Keratinocyte (primary cell): ENCODE measurements around the gene MMP14. TPM values are rescaled to one million over a fixed set of nuclear protein-coding genes. Genes with fewer than 3 reads are reported as not detected.

Source experiments
- DNase-seq: peaks from one replicate; pipeline ENCODE4 v3.0.0-alpha.2; 2011; ENCODE audit warnings: low read depth, missing footprints, low spot score
- FAIRE-seq: peaks from 2 replicates; lab custom pipeline; 2011; peaks lifted over from hg19 to GRCh38; lab: Jason Lieb, UNC
- H2AFZ ChIP-seq: 2 replicates; pipeline ENCODE4 v1.6.0; 2012; ENCODE audit warnings: low read length, control low read depth, inconsistent platforms; ENCODE audit not compliant: control insufficient read depth
- H3K27ac ChIP-seq: 2 replicates; pipeline ENCODE4 v1.5.1; 2011; ENCODE audit warnings: low read length; ENCODE audit not compliant: control insufficient read depth, insufficient read depth
- H3K27me3 ChIP-seq: 3 replicates; pipeline ENCODE4 v1.6.0; 2011; ENCODE audit warnings: low read length; ENCODE audit not compliant: control insufficient read depth, insufficient read depth; ENCODE audit errors: extremely low read depth
- H3K36me3 ChIP-seq, 2 experiments: 2 replicates in 1 of 2; 3 replicates in 1 of 2; pipeline ENCODE4 v1.5.1; 2011; ENCODE audit warnings: low read length in 2 of 2, mild to moderate bottlenecking in 1 of 2; ENCODE audit not compliant: control insufficient read depth in 2 of 2, insufficient read depth in 2 of 2; ENCODE audit errors: extremely low read depth in 1 of 2
- H3K4me1 ChIP-seq: 3 replicates; pipeline ENCODE4 v1.5.1; 2011; ENCODE audit warnings: low read length; ENCODE audit not compliant: control insufficient read depth, insufficient read depth; ENCODE audit errors: extremely low read depth
- H3K4me2 ChIP-seq: 3 replicates; pipeline ENCODE4 v1.6.0; 2011; ENCODE audit warnings: low read depth, low read length; ENCODE audit not compliant: control insufficient read depth, insufficient read depth; ENCODE audit errors: extremely low read depth
- H3K4me3 ChIP-seq, 3 experiments: fragments of 200-600 bp in 1 of 3; sonication (generic) in 1 of 3; 2 replicates in 2 of 3; 3 replicates in 1 of 3; pipeline ENCODE4 v1.5.1; 2011 to 2016; ENCODE audit warnings: low read length in 3 of 3, mild to moderate bottlenecking in 3 of 3, control low read depth in 2 of 3, inconsistent platforms in 1 of 3, low read depth in 1 of 3, mixed read lengths in 1 of 3, mixed run types in 1 of 3, moderate library complexity in 1 of 3; ENCODE audit not compliant: control insufficient read depth in 2 of 3, insufficient read depth in 2 of 3; ENCODE audit errors: extremely low read depth in 1 of 3
- H3K79me2 ChIP-seq: 2 replicates; pipeline ENCODE4 v1.6.0; 2012; ENCODE audit warnings: low read length; ENCODE audit not compliant: control insufficient read depth, insufficient read depth
- H3K9ac ChIP-seq: 3 replicates; pipeline ENCODE4 v1.6.0; 2011; ENCODE audit warnings: low read length; ENCODE audit not compliant: control insufficient read depth, insufficient read depth; ENCODE audit errors: extremely low read depth
- H3K9me1 ChIP-seq: 3 replicates; pipeline ENCODE4 v1.6.0; 2011; ENCODE audit warnings: low read length; ENCODE audit not compliant: control insufficient read depth, insufficient read depth; ENCODE audit errors: extremely low read depth
- H3K9me3 ChIP-seq: 2 replicates; pipeline ENCODE4 v1.5.1; 2012; ENCODE audit warnings: low read depth, low read length; ENCODE audit not compliant: control insufficient read depth
- H4K20me1 ChIP-seq: 3 replicates; pipeline ENCODE4 v1.6.0; 2011; ENCODE audit warnings: low read length; ENCODE audit not compliant: control insufficient read depth, insufficient read depth; ENCODE audit errors: extremely low read depth
- EZH2 ChIP-seq: IDR thresholded peaks from one replicate; pipeline ENCODE4 v1.6.1; 2012; ENCODE audit warnings: inconsistent platforms, mild to moderate bottlenecking, low read length, moderate library complexity
- dilution Hi-C: fragments of 300-500 bp; cut with MboI; formaldehyde crosslinking; loops from one replicate; pipeline ENCODE4 v1.7.0; 2020; ENCODE audit warnings: low sequenced_read_pairs; ENCODE audit not compliant: extremely low pct_ligation_motif_present
- polyA plus RNA-seq, 5 experiments: library from polyadenylated mRNA; depleted of rRNA in 3 of 5; stranded (reverse) in 3 of 5; stranded (forward) in 1 of 5; unstranded in 1 of 5; fragments of >200 nt; gene quantifications; 1 replicate in 1 of 5; 2 replicates in 3 of 5; 3 replicates in 1 of 5; pipeline versions ENCODE4 v1.2.1 to v1.2.3, GENCODE V29; 2011 to 2012; ENCODE audit warnings: missing spikeins in 2 of 5, low read depth in 1 of 5, low replicate concordance in 1 of 5
- TF ChIP-seq, protein P1 (sequence below), 3 experiments: IDR thresholded peaks in 1 of 3; conservative IDR thresholded peaks in 1 of 3; optimal IDR thresholded peaks in 1 of 3; 2 replicates in 2 of 3; 3 replicates in 1 of 3; pipeline versions ENCODE3 to v1.5.1; 2011; ENCODE audit warnings: low read length in 3 of 3, mild to moderate bottlenecking in 3 of 3, moderate library complexity in 2 of 3, control low read depth in 1 of 3, inconsistent platforms in 1 of 3; ENCODE audit not compliant: insufficient read depth in 2 of 3; ENCODE audit errors: extremely low read depth in 1 of 3

MMP14 gene
- polyA plus RNA-seq, 1 donor (not counting 4 experiments of a cell fraction or from before 2014, with no cell fraction given) = 185 TPM

DNA sequence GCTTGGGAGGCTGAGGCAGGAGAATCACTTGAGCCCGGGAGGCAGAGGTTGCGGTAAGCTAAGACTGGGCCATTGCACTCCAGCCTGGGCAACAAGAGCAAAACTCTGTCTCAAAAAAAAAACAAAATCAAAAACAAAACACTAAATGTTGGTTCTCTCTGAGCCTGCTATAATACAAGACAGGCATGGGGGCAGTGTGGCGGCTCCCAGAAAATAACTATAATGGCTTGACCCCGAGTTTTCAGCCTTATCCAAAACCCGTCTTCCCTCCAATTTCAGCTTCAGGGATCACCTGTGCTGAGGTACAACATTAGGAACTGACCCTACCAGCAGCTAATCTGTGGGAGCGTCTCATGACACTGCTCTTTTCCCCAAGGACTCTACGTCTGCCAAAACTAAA, 22.0 kb upstream of the MMP14 start:
- H3K4me2 ChIP-seq = no peak overlapping the region
- FAIRE-seq (no peak), DNase-seq (no peak)
- no peak overlapping the region for H3K4me3 ChIP-seq
- dilution Hi-C loops = no loop called here
- no peaks in the 10 kb centered on the region for H4K20me1 ChIP-seq
- no peaks in the 10 kb centered on the region for H3K79me2 ChIP-seq
- H3K9ac ChIP-seq = no peak overlapping the region
- TF ChIP-seq, protein P1, sequence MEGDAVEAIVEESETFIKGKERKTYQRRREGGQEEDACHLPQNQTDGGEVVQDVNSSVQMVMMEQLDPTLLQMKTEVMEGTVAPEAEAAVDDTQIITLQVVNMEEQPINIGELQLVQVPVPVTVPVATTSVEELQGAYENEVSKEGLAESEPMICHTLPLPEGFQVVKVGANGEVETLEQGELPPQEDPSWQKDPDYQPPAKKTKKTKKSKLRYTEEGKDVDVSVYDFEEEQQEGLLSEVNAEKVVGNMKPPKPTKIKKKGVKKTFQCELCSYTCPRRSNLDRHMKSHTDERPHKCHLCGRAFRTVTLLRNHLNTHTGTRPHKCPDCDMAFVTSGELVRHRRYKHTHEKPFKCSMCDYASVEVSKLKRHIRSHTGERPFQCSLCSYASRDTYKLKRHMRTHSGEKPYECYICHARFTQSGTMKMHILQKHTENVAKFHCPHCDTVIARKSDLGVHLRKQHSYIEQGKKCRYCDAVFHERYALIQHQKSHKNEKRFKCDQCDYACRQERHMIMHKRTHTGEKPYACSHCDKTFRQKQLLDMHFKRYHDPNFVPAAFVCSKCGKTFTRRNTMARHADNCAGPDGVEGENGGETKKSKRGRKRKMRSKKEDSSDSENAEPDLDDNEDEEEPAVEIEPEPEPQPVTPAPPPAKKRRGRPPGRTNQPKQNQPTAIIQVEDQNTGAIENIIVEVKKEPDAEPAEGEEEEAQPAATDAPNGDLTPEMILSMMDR (optimal IDR thresholded peaks at IDR 0.05 in 1 of 3, IDR thresholded peaks at IDR 0.05 in 1 of 3, conservative IDR thresholded peaks at IDR 0.05 in 1 of 3; ENCODE audit: extremely low read depth in 1 of 3, insufficient read depth in 2 of 3, low read length in 3 of 3) = no peak
- TF ChIP-seq EZH2 = no peak
- H3K27me3 ChIP-seq = no peaks in the 10 kb centered on the region
- no peaks in the 10 kb centered on the region for H3K9me3 ChIP-seq
- no peak overlapping the region for H2AFZ ChIP-seq
- no peaks in the 10 kb centered on the region for H3K36me3 ChIP-seq
- no peak overlapping the region for H3K27ac ChIP-seq
- no peaks in the 10 kb centered on the region for H3K9me1 ChIP-seq
- H3K4me1 ChIP-seq = peaks cover 6% of the 10 kb centered on the region

DNA sequence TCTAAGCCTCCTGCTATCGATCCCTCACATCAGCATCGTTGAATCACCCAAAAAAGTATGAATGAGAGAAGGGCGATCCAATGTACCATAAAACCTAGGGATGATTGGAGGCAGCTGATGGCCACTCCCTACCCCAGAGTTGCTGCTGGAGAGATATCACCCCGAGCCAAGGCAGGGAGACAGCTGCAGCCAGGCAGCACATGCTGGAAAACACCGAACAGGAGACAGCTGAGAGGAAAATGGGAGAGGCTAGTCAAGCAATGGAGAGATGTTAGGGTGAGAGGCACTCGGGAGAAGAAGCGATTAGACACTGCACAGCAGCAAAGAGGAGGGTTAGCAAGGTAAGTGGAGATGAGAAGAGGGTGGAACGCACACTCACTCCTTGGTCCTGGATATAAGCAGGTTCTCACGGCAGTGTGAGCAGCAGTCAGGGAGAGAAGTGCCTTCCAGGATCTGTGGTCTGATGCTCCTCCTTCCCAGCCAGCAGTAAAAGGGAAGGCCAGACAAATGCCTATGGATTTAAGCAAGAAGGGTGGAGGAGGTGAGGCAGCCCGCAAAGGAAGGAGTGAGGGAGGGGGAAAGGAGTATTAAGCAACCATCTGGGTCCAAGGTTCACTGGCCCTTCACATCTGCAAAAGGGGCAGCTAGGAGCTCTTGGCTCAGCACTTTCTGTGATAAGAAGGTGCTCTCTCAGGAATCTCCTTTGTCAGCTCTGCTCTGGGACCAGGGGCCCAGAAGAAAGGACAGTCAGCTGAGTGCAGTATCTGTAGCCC, 21.3 kb upstream of the MMP14 start, which contains the start of gene SLC7A7:
TSS of gene SLC7A7 (minus strand) at position 495 of the 773 bp plus-strand sequence. CDS start 2,037 bp downstream, outside the sequence.
- Histone ChIP-seq H3K79me2 (no peaks in the 10 kb centered on the region), H3K9ac (no peak within 1 kb of the TSS), H3K9me3 (no peaks in the 10 kb centered on the region), H4K20me1 (no peaks in the 10 kb centered on the region), H3K4me2 (peak within 1 kb of the TSS; percentile 23), H2AFZ (peak within 1 kb of the TSS; percentile 75), H3K36me3 (no peaks in the 10 kb centered on the region), H3K27ac (no peak within 1 kb of the TSS), H3K9me1 (no peaks in the 10 kb centered on the region), H3K4me1 (peaks cover 6% of the 10 kb centered on the region), H3K27me3 (no peaks in the 10 kb centered on the region), H3K4me3 (no peak within 1 kb of the TSS)
- TF ChIP-seq, protein P1 (optimal IDR thresholded peaks at IDR 0.05 in 1 of 3, IDR thresholded peaks at IDR 0.05 in 1 of 3, conservative IDR thresholded peaks at IDR 0.05 in 1 of 3; ENCODE audit: extremely low read depth in 1 of 3, insufficient read depth in 2 of 3, low read length in 3 of 3) = no peak
- TF ChIP-seq EZH2 = no peak
- DNase-seq = no peak
- dilution Hi-C loops = no loop called here
- FAIRE-seq = no peak
